SK-N-SH treated with all-trans-retinoic acid at 6 μM for 48 hours (cell line): ENCODE results near the gene SLC2A1.

ENCODE experiments used
- ATAC-seq: fragments of 200-7000 bp; cut with Tn5 transposase; 3 replicates; pipeline ENCODE4 v1.9.1; 2020; ENCODE audit warnings: mild to moderate bottlenecking, moderate library complexity
- ARNTL ChIP-seq: fragments of 450-650 bp; formaldehyde crosslinking; IDR thresholded peaks from 2 replicates; pipeline ENCODE4 v1.5.0; 2020; ENCODE audit warnings: low read depth, mild to moderate bottlenecking, moderate library complexity, borderline replicate concordance
- BACH2 ChIP-seq: fragments of 250-450 bp; sonication (Bioruptor Pico); IDR thresholded peaks from 2 replicates; pipeline ENCODE4 v1.9.0; 2021; ENCODE audit warnings: mild to moderate bottlenecking, borderline replicate concordance
- CREB5 ChIP-seq: fragments of 250-450 bp; sonication (Bioruptor Pico); IDR thresholded peaks from 2 replicates; pipeline ENCODE4 v1.5.1; 2020; ENCODE audit warnings: low read depth, mild to moderate bottlenecking, moderate library complexity
- CSDC2 ChIP-seq: fragments of 250-450 bp; sonication (Bioruptor Pico); IDR thresholded peaks from 2 replicates; pipeline ENCODE4 v1.5.0; 2020; ENCODE audit warnings: mild to moderate bottlenecking, moderate library complexity
- CSRNP3 ChIP-seq: fragments of 250-450 bp; sonication (Bioruptor Pico); IDR thresholded peaks from 2 replicates; pipeline ENCODE4 v1.5.1; 2021; ENCODE audit warnings: mild to moderate bottlenecking, moderate library complexity
- ESRRG ChIP-seq: fragments of 250-450 bp; sonication (Bioruptor Pico); IDR thresholded peaks from 2 replicates; pipeline ENCODE4 v1.6.1; 2021; ENCODE audit warnings: mild to moderate bottlenecking
- GLIS3 ChIP-seq: fragments of 250-450 bp; sonication (Bioruptor Pico); IDR thresholded peaks from 2 replicates; pipeline ENCODE4 v1.5.0; 2020; ENCODE audit warnings: mild to moderate bottlenecking, moderate library complexity
- OSR1 ChIP-seq: fragments of 250-450 bp; sonication (Bioruptor Pico); IDR thresholded peaks from 2 replicates; pipeline ENCODE4 v1.8.0; 2022; ENCODE audit warnings: moderate library complexity, mild to moderate bottlenecking, inconsistent platforms
- POU6F1 ChIP-seq: fragments of 250-450 bp; sonication (Bioruptor Pico); IDR thresholded peaks from 2 replicates; pipeline ENCODE4 v1.8.0; 2021; ENCODE audit warnings: low read depth, mild to moderate bottlenecking, moderate library complexity, borderline replicate concordance
- PPARA ChIP-seq: fragments of 250-450 bp; sonication (Bioruptor Pico); IDR thresholded peaks from 2 replicates; pipeline ENCODE4 v1.5.0; 2020; ENCODE audit warnings: mild to moderate bottlenecking, borderline replicate concordance
- SNAI2 ChIP-seq: fragments of 250-450 bp; sonication (Bioruptor Pico); IDR thresholded peaks from 2 replicates; pipeline ENCODE4 v1.5.0; 2020; ENCODE audit warnings: mild to moderate bottlenecking, moderate library complexity
- TCF4 ChIP-seq: fragments of 250-450 bp; sonication (Bioruptor Pico); IDR thresholded peaks from 2 replicates; pipeline ENCODE4 v1.8.0; 2021; ENCODE audit warnings: mild to moderate bottlenecking, moderate library complexity, borderline replicate concordance
- TOX ChIP-seq: fragments of 250-450 bp; sonication (Bioruptor Pico); IDR thresholded peaks from 2 replicates; pipeline ENCODE4 v1.8.0; 2021; ENCODE audit warnings: mild to moderate bottlenecking, moderate library complexity, borderline replicate concordance
- TSHZ2 ChIP-seq: fragments of 250-450 bp; sonication (Bioruptor Pico); IDR thresholded peaks from 2 replicates; pipeline ENCODE4 v1.5.0; 2020; ENCODE audit warnings: mild to moderate bottlenecking, moderate library complexity
- ZC3H10 ChIP-seq: fragments of 250-450 bp; sonication (Bioruptor Pico); IDR thresholded peaks from 2 replicates; pipeline ENCODE4 v1.5.1; 2021; ENCODE audit warnings: mild to moderate bottlenecking, moderate library complexity
- ZFP3 ChIP-seq: fragments of 250-450 bp; sonication (Bioruptor Pico); IDR thresholded peaks from 2 replicates; pipeline ENCODE4 v1.5.0; 2020; ENCODE audit warnings: mild to moderate bottlenecking, moderate library complexity
- ZFP30 ChIP-seq: fragments of 450-650 bp; formaldehyde crosslinking; IDR thresholded peaks from 2 replicates; pipeline ENCODE4 v1.5.0; 2022; ENCODE audit warnings: mild to moderate bottlenecking, moderate library complexity
- ZNF8 ChIP-seq: fragments of 450-650 bp; formaldehyde crosslinking; IDR thresholded peaks from 2 replicates; pipeline ENCODE4 v1.5.0; 2020; ENCODE audit warnings: mild to moderate bottlenecking, moderate library complexity

SLC2A1 gene

GRCh38 chr1:42955311-42956063 lies 3.2 kb downstream of the SLC2A1 start (continued):
- no peak for TF ChIP-seq ZNF8 (CRISPR knock-in tag)
- TF ChIP-seq, all 23 proteins: peak for 0

GRCh38 chr1:42953182-42954180 lies 5.2 kb downstream of the SLC2A1 start:
- TF ChIP-seq ZFP3 (peak; percentile 84), ESRRG (CRISPR knock-in tag) (no peak)
- TF ChIP-seq, all 23 proteins: peak for 1
- no peak for ATAC-seq

GRCh38 chr1:42952303-42953001 lies 6.2 kb downstream of the SLC2A1 start:
- TF ChIP-seq BACH2 (CRISPR knock-in tag) (no peak), CREB5 (CRISPR knock-in tag) (no peak), ZC3H10 (CRISPR knock-in tag) (no peak), OSR1 (CRISPR knock-in tag) (no peak), TSHZ2 (CRISPR knock-in tag) (no peak), CSDC2 (CRISPR knock-in tag) (no peak), ZFP30 (CRISPR knock-in tag) (no peak)
- no peak for ATAC-seq

GRCh38 chr1:42951588-42951987 lies 7.1 kb downstream of the SLC2A1 start:
- no peak for TF ChIP-seq ARNTL
- TF ChIP-seq TOX (CRISPR knock-in tag): no peak
- no peak for TF ChIP-seq TSHZ2 (CRISPR knock-in tag)
- TF ChIP-seq ZFP3: no peak
- ATAC-seq: no peak

- TF ChIP-seq ZFP3 (no peak), PPARA (no peak), ZNF8 (CRISPR knock-in tag) (no peak), CSRNP3 (no peak), GLIS3 (CRISPR knock-in tag) (no peak), SNAI2 (CRISPR knock-in tag) (no peak), CREB5 (CRISPR knock-in tag) (no peak), ZFP30 (CRISPR knock-in tag) (no peak), TOX (CRISPR knock-in tag) (no peak), OSR1 (CRISPR knock-in tag) (no peak), BACH2 (CRISPR knock-in tag) (no peak), POU6F1 (CRISPR knock-in tag) (no peak), TCF4 (no peak), ESRRG (CRISPR knock-in tag) (no peak), ZC3H10 (CRISPR knock-in tag) (no peak), ARNTL (no peak)
- TF ChIP-seq, all 23 proteins: peak for 0
- ATAC-seq: peak; percentile 76
Measured at GRCh38 chr1:42950116-42950481, 8.6 kb downstream of the SLC2A1 start.
